RPMI8226 (cell line): ENCODE data around the gene EHBP1L1.

Experiments used
- DNase-seq: peaks from one replicate; pipeline ENCODE4 v3.0.0-alpha.2; 2015

EHBP1L1 gene

GRCh38 chr11:65639623-65640482, 64.0 kb downstream of the EHBP1L1 start:
- DNase-seq, result no peak

GRCh38 chr11:65640483-65641296, 64.8 kb downstream of the EHBP1L1 start:
- DNase-seq, result no peak

GRCh38 chr11:65641297-65642013, 65.6 kb downstream of the EHBP1L1 start:
- DNase-seq, result no peak
